GM18508 (cell line): ENCODE data around the gene KLHL20.
A peak's percentile ranks its signal among the peaks of the same experiment; 100 is the strongest.

Source experiments
- ATAC-seq: cut with Tn5 transposase; IDR thresholded peaks from one replicate; pipeline ENCODE4 v1.9.1; 2021; ENCODE audit warnings: moderate number of reproducible peaks; ENCODE audit not compliant: insufficient read depth, unreplicated experiment

The KLHL20 gene

DNA sequence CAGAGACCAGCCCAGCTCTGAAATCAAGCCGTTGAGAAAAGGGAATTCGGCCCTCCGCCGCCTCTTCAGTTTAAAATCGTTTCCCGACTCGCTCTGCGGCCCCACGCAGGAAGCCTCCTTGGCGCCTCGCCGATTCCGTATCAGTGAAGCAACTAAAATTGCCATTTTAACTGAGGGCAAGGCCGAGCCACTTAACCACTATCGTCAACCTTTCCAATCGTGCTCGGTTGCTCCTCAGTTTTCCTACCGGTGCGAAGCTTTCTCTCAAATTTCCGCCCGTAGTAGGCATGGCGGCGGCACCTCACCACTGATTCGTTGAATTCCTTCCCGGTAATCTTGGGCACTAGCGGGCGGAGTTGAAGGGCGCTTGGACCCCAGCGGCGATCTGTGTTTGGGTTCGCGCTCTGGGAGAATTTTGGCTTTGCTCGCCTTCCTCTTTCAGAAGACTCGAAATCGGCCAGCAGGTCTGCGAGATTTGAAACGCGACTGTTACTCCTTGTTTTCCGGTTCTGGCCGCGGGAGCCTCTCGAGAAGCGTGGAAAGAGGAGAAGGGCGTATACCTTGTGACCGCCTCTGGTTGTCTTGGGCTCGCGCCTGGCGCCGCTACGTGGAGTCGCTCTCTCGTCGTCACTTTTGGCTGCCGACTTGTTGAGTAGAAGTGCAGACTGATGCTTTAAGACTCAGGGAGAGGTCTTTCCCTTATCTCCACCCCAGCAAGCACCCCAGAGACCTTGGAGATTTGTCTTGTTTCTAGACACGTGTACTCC is 109.7 kb downstream of the KLHL20 start, which contains the start of the genes CENPL and DARS2:
Gene CENPL, minus strand, starts transcription at position 569 of the 767 bp plus-strand sequence. CDS start 13,584 bp downstream, outside the sequence.
Gene DARS2, plus strand, starts transcription at position 359 of the 767 bp plus-strand sequence. CDS start 557 bp downstream, outside the sequence.
- peak; percentile 90 for ATAC-seq

DNA sequence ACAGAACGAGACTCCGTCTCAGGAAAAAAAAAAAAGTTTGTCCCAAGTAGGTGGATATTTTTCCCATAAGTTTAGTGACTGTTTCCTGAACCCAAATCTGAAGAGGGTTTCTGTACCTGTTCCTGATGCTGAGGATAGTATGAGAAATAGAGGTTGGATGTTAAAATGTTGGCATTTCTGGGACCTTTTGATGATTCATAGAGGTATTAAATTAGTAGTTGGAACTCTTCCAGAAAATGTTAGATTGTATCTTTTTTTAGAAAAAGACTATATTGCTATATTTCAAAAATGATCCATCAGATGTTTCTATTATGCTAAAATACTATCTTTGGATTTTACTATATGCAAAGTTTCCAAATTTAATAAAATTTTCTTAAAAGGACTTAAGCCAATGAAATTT is 112.8 kb downstream of the KLHL20 start:
- no peak for ATAC-seq

DNA sequence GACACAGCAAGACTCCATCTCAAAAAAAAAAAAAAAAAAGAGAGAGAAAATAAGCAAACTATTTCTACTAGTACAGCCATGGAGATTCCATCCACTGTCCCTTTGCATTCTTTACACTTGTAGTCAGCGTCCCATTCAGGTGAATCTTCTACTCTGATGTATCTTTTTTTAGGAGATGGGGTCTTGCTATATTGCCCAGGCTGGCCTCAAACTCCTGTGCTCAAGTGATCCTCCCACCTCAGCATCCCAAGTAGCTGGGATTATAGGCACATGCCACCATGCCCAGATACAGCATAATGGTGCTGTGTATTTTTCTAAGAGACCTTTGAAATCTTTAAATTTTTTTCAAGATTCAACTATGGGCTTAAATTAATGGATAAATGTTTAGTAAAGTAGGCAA is 118.0 kb downstream of the KLHL20 start:
- ATAC-seq = no peak
